Spinal cord (tissue), 10 donors: ENCODE measurements around the gene GRIP1. TPM values are rescaled to one million over a fixed set of nuclear protein-coding genes. Genes with fewer than 3 reads are reported as not detected.

ENCODE experiments used
- DNase-seq, 6 donors: peaks; one replicate each; pipeline versions ENCODE4 v3.0.0 to v3.0.0-alpha.2; 2013 to 2015; ENCODE audit warnings: low spot score in 6 of 6, low read depth in 4 of 6
- H3K27ac ChIP-seq: one replicate; pipeline ENCODE4 v1.5.1; 2013; ENCODE audit warnings: low read depth, low read length, control low read depth
- H3K27me3 ChIP-seq: one replicate; pipeline ENCODE4 v1.6.1; 2013; ENCODE audit warnings: low read length; ENCODE audit not compliant: control insufficient read depth, insufficient read depth
- H3K36me3 ChIP-seq: one replicate; pipeline ENCODE4 v1.6.1; 2013; ENCODE audit warnings: low read length; ENCODE audit not compliant: control insufficient read depth, insufficient read depth
- H3K4me1 ChIP-seq: one replicate; pipeline ENCODE4 v1.6.1; 2013; ENCODE audit warnings: low read length; ENCODE audit not compliant: control insufficient read depth, insufficient read depth
- H3K4me3 ChIP-seq: one replicate; pipeline ENCODE4 v1.5.1; 2013; ENCODE audit warnings: low read depth, low read length, control low read depth
- H3K9me3 ChIP-seq: one replicate; pipeline ENCODE4 v1.6.1; 2013; ENCODE audit warnings: low read length; ENCODE audit not compliant: control insufficient read depth, insufficient read depth
- WGBS: methylation state at CpG from one replicate; pipeline ENCODE4 v1.1.5; 2013; ENCODE audit warnings: missing lambda C conversion rate; ENCODE audit not compliant: insufficient coverage; 5-methylcytosine and 5-hydroxymethylcytosine counted together
- polyA plus RNA-seq, 2 donors: library from polyadenylated mRNA; unstranded; fragments of 120-200 nt; gene quantifications; one replicate each; pipeline ENCODE4 v1.2.1, GENCODE V29; 2013; ENCODE audit not compliant: insufficient read length in 2 of 2
- total RNA-seq, 2 donors: library from RNA; depleted of rRNA in 1 of 2; stranded (reverse); fragments of 120-200 nt in 1 of 2; fragments of >200 nt in 1 of 2; gene quantifications; one replicate each; pipeline versions ENCODE4 v1.2.3 to v1.2.4, GENCODE V29; 2013 to 2014
- donor health status: healthy.

GRIP1 gene
- total and polyA plus RNA-seq, 4 donors: 25.1 to 33.4 (median 29.9) TPM

DNA sequence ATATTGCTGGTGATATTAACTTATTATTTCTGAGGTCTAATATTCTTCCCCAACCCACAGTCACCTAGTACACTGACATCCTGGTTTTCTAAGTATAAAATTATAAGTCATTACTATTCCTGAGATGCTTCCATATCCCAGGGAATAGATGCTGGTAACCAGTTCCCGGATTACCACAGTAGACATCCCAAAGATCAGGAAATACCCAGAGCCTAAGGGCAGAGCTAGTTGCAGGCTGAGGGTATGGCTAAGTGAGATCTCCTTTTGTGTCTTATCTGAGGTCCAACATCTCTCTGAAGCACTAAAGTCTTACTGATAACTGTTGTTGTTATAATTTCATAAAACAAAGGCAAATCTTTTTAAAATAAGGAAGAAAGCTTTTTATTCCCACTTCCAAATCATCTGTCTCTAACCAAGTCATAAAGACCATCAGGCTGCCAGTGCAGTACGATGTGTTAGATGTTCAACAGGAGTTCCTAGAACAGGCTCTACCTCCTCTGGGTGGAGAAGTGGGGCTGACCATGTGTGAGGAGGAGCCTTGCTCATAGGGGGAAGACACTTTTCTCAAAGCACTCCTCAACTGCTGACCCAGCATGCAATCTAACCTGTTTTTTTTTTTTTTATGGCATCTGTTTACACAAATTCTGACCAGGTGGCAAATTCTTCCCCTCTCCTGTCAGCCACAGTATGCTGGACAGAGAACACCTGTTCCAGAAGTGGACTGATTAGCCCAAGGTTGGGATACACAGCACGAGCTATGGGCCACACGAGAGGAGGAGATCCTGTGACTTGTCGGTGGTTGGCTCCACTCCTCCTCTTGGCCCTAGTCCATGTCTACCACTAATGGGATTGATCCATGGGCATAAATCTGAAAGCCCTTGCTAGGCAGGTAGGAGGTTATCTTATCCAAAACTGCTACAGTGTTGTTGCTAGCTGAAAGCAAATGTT lies 16.1 kb upstream of the GRIP1 start:
- WGBS: 80% methylated on average over 1 of the region's 5 CpGs
- DNase-seq: no peak
- no peak overlapping the region for H3K27ac ChIP-seq

DNA sequence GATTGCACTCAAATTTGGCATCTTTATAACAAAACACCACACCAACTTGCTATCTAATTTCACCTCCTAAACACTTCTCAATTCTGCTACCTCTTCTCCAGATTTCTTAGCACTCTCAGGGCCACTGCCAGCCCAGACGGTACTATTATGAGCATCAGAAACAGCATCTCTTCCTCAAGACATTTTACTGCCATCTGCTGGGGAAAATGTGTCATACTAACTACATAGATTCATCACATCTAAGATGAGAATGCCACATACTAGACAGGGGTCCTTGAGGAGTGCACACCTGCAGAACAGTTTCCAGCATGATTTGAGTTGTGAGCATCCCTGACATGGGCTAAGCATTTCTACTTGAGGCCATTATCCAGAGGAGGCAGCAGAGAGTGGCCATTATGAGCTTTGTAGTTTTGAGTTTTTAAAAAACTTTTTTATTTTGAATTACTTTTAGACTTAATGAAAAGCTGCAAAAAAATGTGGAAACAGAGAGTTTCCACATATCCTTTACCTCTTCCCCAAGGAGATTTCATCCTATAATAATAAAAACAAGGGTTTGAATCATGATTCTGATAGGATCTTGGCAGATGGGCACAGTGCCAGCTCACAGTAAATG lies 15.1 kb upstream of the GRIP1 start:
- H3K27ac ChIP-seq: no peak overlapping the region
- no peak overlapping the region for H3K4me3 ChIP-seq
- no peaks in the 10 kb centered on the region for H3K9me3 ChIP-seq
- no peaks in the 10 kb centered on the region for H3K4me1 ChIP-seq
- no peaks in the 10 kb centered on the region for H3K36me3 ChIP-seq
- DNase-seq: peak in 3 of 6 donors; percentile 62 to 95 (median 94)
- WGBS: 0% methylated on average over 1 of the region's 1 CpG
- no peaks in the 10 kb centered on the region for H3K27me3 ChIP-seq

More for the DNA sequence above, 16.1 kb upstream of the GRIP1 start:
- no peak overlapping the region for H3K4me3 ChIP-seq
- no peaks in the 10 kb centered on the region for H3K9me3 ChIP-seq
- no peaks in the 10 kb centered on the region for H3K36me3 ChIP-seq
- H3K4me1 ChIP-seq: no peaks in the 10 kb centered on the region
- no peaks in the 10 kb centered on the region for H3K27me3 ChIP-seq

DNA sequence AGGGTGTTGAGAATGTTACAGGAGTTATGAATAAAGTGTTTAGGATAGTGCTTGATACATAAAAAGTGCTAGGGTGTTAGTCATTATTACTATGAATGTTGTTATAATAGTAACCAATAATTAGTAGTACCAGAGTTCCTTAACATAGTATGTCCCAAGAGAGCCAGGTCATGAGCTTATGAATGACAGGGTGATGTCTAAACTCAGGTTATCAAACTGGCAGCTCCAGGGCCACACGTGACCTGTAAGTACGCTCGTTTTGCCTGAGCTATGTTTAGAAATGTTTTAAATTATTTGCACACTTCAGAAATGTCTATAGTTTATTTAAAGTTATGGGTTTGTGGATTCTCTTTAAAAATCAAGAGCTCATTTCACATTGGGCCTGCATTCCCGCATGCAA lies 14.1 kb upstream of the GRIP1 start:
- Histone ChIP-seq H3K27me3 (no peaks in the 10 kb centered on the region), H3K4me3 (no peak overlapping the region), H3K27ac (no peak overlapping the region), H3K9me3 (no peaks in the 10 kb centered on the region), H3K36me3 (no peaks in the 10 kb centered on the region), H3K4me1 (no peaks in the 10 kb centered on the region)
- DNase-seq: no peak
- WGBS: no CpG with 5 or more reads among the region's 4 CpGs

DNA sequence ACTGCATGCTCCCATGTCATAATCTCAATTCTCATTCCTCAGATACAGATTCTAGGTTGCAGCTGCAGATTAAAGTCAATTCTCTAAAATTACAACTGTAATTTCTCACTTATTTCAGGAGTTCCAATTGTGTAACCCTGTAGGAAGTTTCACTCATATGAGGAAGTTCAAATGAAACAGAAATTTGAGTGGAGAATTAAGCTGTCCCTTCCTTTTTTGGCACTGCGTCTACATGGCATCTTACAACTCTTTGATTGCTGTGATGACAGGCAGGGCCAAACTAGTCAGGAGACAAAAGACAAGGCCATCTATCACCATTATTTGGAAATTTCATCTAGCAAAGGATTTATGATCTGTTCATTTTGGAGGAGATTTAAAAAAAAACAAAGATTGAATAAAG lies 13.3 kb upstream of the GRIP1 start:
- no CpG with 5 or more reads among the region's 1 CpG for WGBS
- no peak overlapping the region for H3K4me3 ChIP-seq
- no peaks in the 10 kb centered on the region for H3K36me3 ChIP-seq
- H3K9me3 ChIP-seq: no peaks in the 10 kb centered on the region
- H3K27me3 ChIP-seq: no peaks in the 10 kb centered on the region
- no peak for DNase-seq
- H3K27ac ChIP-seq: no peak overlapping the region
- H3K4me1 ChIP-seq: no peaks in the 10 kb centered on the region

DNA sequence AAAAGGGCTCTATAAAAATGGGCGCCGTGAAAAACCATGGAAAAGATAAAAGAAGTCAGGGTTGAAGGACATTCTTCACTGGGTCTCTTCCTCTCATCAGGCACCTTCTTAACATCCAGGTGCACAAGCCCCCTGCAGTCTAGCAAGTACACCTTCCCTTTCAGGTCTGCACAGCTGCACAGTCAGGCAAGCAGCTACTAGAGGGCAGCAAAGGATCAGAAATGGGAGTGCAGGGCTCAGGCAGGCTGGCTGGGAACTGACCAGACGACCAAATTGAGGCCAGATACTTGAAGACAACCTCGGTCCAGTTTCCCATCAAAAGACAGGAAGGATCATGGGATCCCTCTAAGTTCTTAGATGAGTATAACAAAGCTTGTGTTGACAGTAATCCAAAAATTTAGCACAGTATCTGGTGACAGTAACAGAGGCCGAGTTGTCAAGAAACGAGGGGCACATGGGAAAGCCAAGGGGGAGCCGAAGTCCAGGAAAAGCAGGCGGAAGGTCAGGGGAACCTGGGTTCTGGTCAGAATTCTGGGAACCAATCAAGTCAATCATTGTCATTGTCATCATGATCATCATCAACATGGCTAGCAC lies 10.1 kb upstream of the GRIP1 start:
- Histone ChIP-seq H3K4me3 (no peak overlapping the region), H3K27ac (no peak overlapping the region), H3K9me3 (no peaks in the 10 kb centered on the region), H3K27me3 (no peaks in the 10 kb centered on the region), H3K36me3 (no peaks in the 10 kb centered on the region), H3K4me1 (no peaks in the 10 kb centered on the region)
- 69% methylated on average over 6 of the region's 8 CpGs for WGBS
- peak in 3 of 6 donors; percentile 37 to 92 (median 62) for DNase-seq

DNA sequence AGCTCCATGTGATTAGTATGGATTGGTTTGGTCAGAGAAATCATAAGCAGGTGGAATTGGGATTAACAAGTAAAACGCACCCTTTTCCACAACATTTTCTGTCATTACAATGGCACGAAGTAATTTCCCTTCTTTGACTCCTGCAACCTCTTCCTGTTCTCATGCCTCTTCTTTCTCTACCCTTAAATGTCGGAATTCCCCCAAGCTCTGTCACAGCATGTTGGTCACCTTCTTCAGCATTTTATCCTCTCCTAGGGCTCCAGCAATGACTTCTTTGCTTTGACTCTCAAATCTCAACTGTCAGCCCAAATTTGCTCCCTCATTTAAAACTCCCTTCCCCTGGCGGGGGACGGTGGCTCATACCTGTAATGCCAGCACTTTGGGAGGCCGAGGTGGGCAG lies 5.3 kb upstream of the GRIP1 start:
- no peaks in the 10 kb centered on the region for H3K27me3 ChIP-seq
- 97% methylated on average over 6 of the region's 6 CpGs for WGBS
- no peaks in the 10 kb centered on the region for H3K9me3 ChIP-seq
- no peak for DNase-seq
- no peak overlapping the region for H3K27ac ChIP-seq
- H3K36me3 ChIP-seq: no peaks in the 10 kb centered on the region
- peaks cover 3% of the 10 kb centered on the region for H3K4me1 ChIP-seq
- H3K4me3 ChIP-seq: no peak overlapping the region

DNA sequence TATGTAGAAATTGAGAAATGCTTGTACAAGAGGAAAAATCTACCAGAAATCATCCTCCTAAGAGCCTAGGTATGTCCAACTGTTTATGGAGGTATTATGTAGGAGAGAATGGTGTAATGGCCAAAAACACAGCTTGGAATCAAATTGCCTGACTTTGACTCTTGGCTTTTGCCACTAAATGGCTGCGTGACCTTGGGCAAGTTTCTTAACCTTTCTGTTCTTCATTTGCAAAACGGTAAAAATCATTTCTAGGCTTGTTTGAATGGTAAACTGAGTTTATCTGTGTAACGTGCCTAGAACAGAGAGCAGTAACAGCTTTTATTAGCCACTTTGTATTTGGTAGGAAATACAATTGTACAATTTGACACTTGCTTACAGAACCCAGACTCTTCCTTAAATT lies 4.9 kb upstream of the GRIP1 start:
- no CpG with 5 or more reads among the region's 3 CpGs for WGBS
- no peak for DNase-seq
- Histone ChIP-seq H3K9me3 (no peaks in the 10 kb centered on the region), H3K27me3 (no peaks in the 10 kb centered on the region), H3K4me3 (no peak overlapping the region), H3K4me1 (peaks cover 3% of the 10 kb centered on the region), H3K36me3 (no peaks in the 10 kb centered on the region), H3K27ac (no peak overlapping the region)

DNA sequence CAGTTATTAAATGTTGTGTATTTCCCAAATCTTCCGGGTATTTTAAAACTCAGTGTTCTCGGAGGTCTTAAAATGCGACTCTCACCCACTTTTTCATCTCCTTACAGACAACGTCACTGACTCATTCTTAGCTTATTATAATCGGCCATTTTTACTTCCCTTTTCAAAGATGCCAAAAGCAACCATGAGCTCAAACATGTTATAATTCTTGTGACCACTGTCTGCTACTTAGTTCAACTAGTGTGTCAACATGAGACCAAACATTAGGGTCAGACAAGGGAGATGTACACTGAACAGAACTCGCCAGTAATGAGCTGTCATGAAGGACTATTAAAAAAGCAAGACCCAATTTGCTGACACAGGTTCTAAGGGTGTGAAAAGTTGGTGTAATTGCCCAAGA lies 4.2 kb upstream of the GRIP1 start:
- Histone ChIP-seq H3K4me1 (peaks cover 3% of the 10 kb centered on the region), H3K27me3 (no peaks in the 10 kb centered on the region), H3K27ac (no peak overlapping the region), H3K4me3 (no peak overlapping the region), H3K36me3 (no peaks in the 10 kb centered on the region), H3K9me3 (no peaks in the 10 kb centered on the region)
- no peak for DNase-seq
- WGBS: 73% methylated on average over 5 of the region's 6 CpGs

DNA sequence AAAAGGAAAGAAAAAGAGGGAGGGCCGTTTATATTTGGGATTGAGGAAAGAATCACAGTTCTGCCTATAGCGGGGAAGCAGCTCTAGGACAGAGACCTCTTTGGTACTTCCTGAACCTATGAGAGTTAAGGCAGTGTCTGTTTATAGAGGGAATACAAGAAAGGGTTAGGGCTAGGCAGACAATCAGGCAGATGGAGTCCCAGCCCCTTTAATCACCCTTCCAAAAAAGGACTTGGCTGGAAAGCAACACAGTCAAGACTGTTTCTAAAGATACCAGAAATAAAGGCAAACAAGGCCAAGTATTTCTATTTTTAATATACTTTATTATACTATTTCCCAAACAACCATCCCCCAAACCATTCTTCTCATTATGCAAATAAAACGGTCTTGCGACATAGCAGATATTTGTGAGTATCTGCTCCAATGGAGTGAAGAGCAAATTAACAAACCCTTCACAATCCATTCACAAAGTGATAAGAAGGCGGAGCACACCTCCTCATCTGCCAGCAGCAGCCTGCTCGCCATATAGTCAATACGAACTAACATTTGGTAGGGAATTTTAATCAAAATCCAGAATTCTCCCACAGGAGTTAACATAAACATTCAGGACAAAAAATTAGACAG lies 697 bp upstream of the GRIP1 start:
- no CpG with 5 or more reads among the region's 7 CpGs for WGBS
- no peaks in the 10 kb centered on the region for H3K27me3 ChIP-seq
- no peaks in the 10 kb centered on the region for H3K9me3 ChIP-seq
- peaks cover 3% of the 10 kb centered on the region for H3K4me1 ChIP-seq
- no peaks in the 10 kb centered on the region for H3K36me3 ChIP-seq
- H3K27ac ChIP-seq: no peak overlapping the region
- DNase-seq: peak in 3 of 6 donors; percentile 26 to 84 (median 73)
- peak overlapping the region; percentile 31 for H3K4me3 ChIP-seq
